Measurements from ENCODE around the gene DTNB.
"Not testable (repeated sequence)": the region's sequence is repeated elsewhere in the genome, so short reads cannot be mapped to it uniquely, and the experiment has no call there.

The DTNB gene

GRCh38 chr2:25541378-25541777 lies 132.0 kb downstream of the DTNB start:
- DNase-seq (ENCODE audit: low spot score): no peak

- no peak for DNase-seq (ENCODE audit: low spot score)
Observed at GRCh38 chr2:25539136-25539535, 134.2 kb downstream of the DTNB start.

- no peak for DNase-seq (ENCODE audit: low spot score)
Observed at GRCh38 chr2:25537526-25537925, 135.9 kb downstream of the DTNB start.

GRCh38 chr2:25535411-25536289 lies 137.7 kb downstream of the DTNB start:
- not testable (repeated sequence) for DNase-seq (ENCODE audit: low spot score)

GRCh38 chr2:25534937-25535336 lies 138.4 kb downstream of the DTNB start:
- DNase-seq (ENCODE audit: low spot score): not testable (repeated sequence)

- DNase-seq (ENCODE audit: low spot score): no peak
Observed at GRCh38 chr2:25534455-25534854, 138.9 kb downstream of the DTNB start.

GRCh38 chr2:25533771-25534170 lies 139.6 kb downstream of the DTNB start:
- DNase-seq (ENCODE audit: low spot score): not testable (repeated sequence)

- DNase-seq (ENCODE audit: low spot score): no peak
Observed at GRCh38 chr2:25532521-25532920, 140.9 kb downstream of the DTNB start.

GRCh38 chr2:25529034-25529433 lies 144.3 kb downstream of the DTNB start:
- no peak for DNase-seq (ENCODE audit: low spot score)

GRCh38 chr2:25528173-25528572 lies 145.2 kb downstream of the DTNB start:
- DNase-seq (ENCODE audit: low spot score): no peak

- no peak for DNase-seq (ENCODE audit: low spot score)
Observed at GRCh38 chr2:25524507-25524906, 148.9 kb downstream of the DTNB start.

GRCh38 chr2:25523060-25523459 lies 150.3 kb downstream of the DTNB start:
- no peak for DNase-seq (ENCODE audit: low spot score)

- peak; percentile 76 for DNase-seq (ENCODE audit: low spot score)
Observed at GRCh38 chr2:25521665-25522387, 151.6 kb downstream of the DTNB start.

GRCh38 chr2:25521126-25521525 lies 152.3 kb downstream of the DTNB start:
- no peak for DNase-seq (ENCODE audit: low spot score)

GRCh38 chr2:25517701-25518100 lies 155.7 kb downstream of the DTNB start:
- no peak for DNase-seq (ENCODE audit: low spot score)

- no peak for DNase-seq (ENCODE audit: low spot score)
Observed at GRCh38 chr2:25514043-25514637, 159.2 kb downstream of the DTNB start.

GRCh38 chr2:25512707-25513106 lies 160.7 kb downstream of the DTNB start:
- no peak for DNase-seq (ENCODE audit: low spot score)

- no peak for DNase-seq (ENCODE audit: low spot score)
Observed at GRCh38 chr2:25506226-25506625, 167.2 kb downstream of the DTNB start.

GRCh38 chr2:25505622-25506021 lies 167.8 kb downstream of the DTNB start:
- DNase-seq (ENCODE audit: low spot score): no peak

GRCh38 chr2:25505182-25505581 lies 168.2 kb downstream of the DTNB start:
- no peak for DNase-seq (ENCODE audit: low spot score)

GRCh38 chr2:25504266-25504665 lies 169.1 kb downstream of the DTNB start:
- no peak for DNase-seq (ENCODE audit: low spot score)

- DNase-seq (ENCODE audit: low spot score): no peak
Observed at GRCh38 chr2:25499157-25499556, 174.2 kb downstream of the DTNB start.

- DNase-seq (ENCODE audit: low spot score): no peak
Observed at GRCh38 chr2:25497918-25498407, 175.4 kb downstream of the DTNB start.
